ENCODE results near the gene GMPS. TPM values are rescaled to one million over a fixed set of nuclear protein-coding genes. Genes with fewer than 3 reads are reported as not detected.

GMPS gene
- total and polyA plus RNA-seq, 2 of the 13 experiments (the other 11 are each of a cell fraction or from before 2014, with no cell fraction given) = 29.6 to 85.5 TPM

- intact Hi-C loops (cut with micrococcal nuclease; ENCODE audit: unreplicated experiment) = no loop called here
- Histone ChIP-seq H3K4me2 (ENCODE audit: low read depth, low read length) (no peak overlapping the region), H4K20me1 (ENCODE audit: insufficient read depth, low read length) (peaks cover 17% of the 10 kb centered on the region; the same call in 1 of the 2 replicates), H3K4me1 (ENCODE audit: insufficient read depth, low read length) (peaks cover 70% of the 10 kb centered on the region), H3K27ac (ENCODE audit: extremely low read length, insufficient read depth, low read length) (no peak overlapping the region), H2AFZ (ENCODE audit: low read length) (no peak overlapping the region), H3K4me3 (replicated peaks in 1 of 3; ENCODE audit: insufficient read depth in 1 of 3, low read depth in 2 of 3, low read length in 3 of 3) (no peak overlapping the region), H3K79me2 (ENCODE audit: insufficient read depth, low read length) (peaks cover 95% of the 10 kb centered on the region), H3K27me3 (ENCODE audit: control insufficient read depth in 1 of 2, insufficient read depth in 2 of 2, low read length in 2 of 2) (no peaks in the 10 kb centered on the region), H3K36me3 (replicated peaks in 1 of 2; ENCODE audit: control insufficient read depth in 1 of 2, insufficient read depth in 2 of 2, low read length in 2 of 2) (no peaks in the 10 kb centered on the region), H3K9ac (ENCODE audit: insufficient read depth, low read depth, low read length) (no peak overlapping the region), H3K9me3 (ENCODE audit: low read length) (no peaks in the 10 kb centered on the region)
- ATAC-seq = no peak
- TF ChIP-seq WIZ (CRISPR knock-in tag; IDR thresholded peaks at IDR 0.05) = no peak
- TF ChIP-seq PHF20 (CRISPR knock-in tag; IDR thresholded peaks at IDR 0.05) = no peak
- TF ChIP-seq ZNF354B (CRISPR knock-in tag; IDR thresholded peaks at IDR 0.05) = no peak
- TF ChIP-seq HES4 (CRISPR knock-in tag; IDR thresholded peaks at IDR 0.05; ENCODE audit: borderline replicate concordance) = no peak
- TF ChIP-seq ZNF652 (CRISPR knock-in tag; IDR thresholded peaks at IDR 0.05; ENCODE audit: borderline replicate concordance, low read depth) = no peak
- no peak for TF ChIP-seq TFAP4 (IDR thresholded peaks at IDR 0.05; ENCODE audit: borderline replicate concordance, low read depth)
- no peak for TF ChIP-seq TFE3 (CRISPR knock-in tag; IDR thresholded peaks at IDR 0.05)
- TF ChIP-seq ARID3A (IDR thresholded peaks at IDR 0.05; ENCODE audit: low read depth, low read length) = no peak
- WGBS (ENCODE audit: low lambda C conversion rate) = 96% methylated on average over 2 of the region's 2 CpGs
- CTCF ChIA-PET (ENCODE audit: low intra/inter-chr PET ratio, low total read pairs) = no interaction called here
- DNase-seq (ENCODE audit: low spot score) = no peak
- no TSS peak for BruUV-seq (replicated peaks)
- POLR2A ChIA-PET = no interaction called here
- FAIRE-seq = no peak
- in situ Hi-C loops (cut with HindIII; ENCODE audit: extremely low pct_ligation_motif_present, low pct_unique_long_range_greater_than_20kb) = no loop called here
Observed at GRCh38 chr3:155876503-155876902, 6.1 kb downstream of the GMPS start.
